B cell (primary cell): ENCODE measurements around the gene AMBN. TPM values are rescaled to one million over a fixed set of nuclear protein-coding genes. Genes with fewer than 3 reads are reported as not detected.
A peak's percentile ranks its signal among the peaks of the same experiment; 100 is the strongest.

ENCODE experiments used
- ATAC-seq: fragments of 200-7000 bp; cut with Tn5 transposase; one replicate; pipeline ENCODE4 v1.10.0; 2021; ENCODE audit warnings: low read depth, mild to moderate bottlenecking, moderate number of reproducible peaks, moderate library complexity
- CTCF ChIA-PET: fragments of 350-600 bp; sonication (Branson Sonifier 250); formaldehyde crosslinking; loops from one replicate; lab custom pipeline; 2021; ENCODE audit warnings: antibody characterized with exemption, inconsistent platforms; lab: Charles Lee
- POLR2A ChIA-PET: fragments of 350-600 bp; sonication (Branson Sonifier 250); formaldehyde crosslinking; loops from one replicate; lab custom pipeline; 2021; ENCODE audit warnings: antibody characterized with exemption; lab: Charles Lee
- DNase-seq: peaks from one replicate; pipeline ENCODE4 v3.0.0; 2013
- H2AFZ ChIP-seq: 2 replicates; pipeline ENCODE4 v1.6.1; 2012; ENCODE audit warnings: mild to moderate bottlenecking, low read depth, low read length; ENCODE audit not compliant: insufficient read depth, poor library complexity, severe bottlenecking
- H3K27ac ChIP-seq, 2 donors: 1 replicate in 1 of 2; 2 replicates in 1 of 2; pipeline ENCODE4 v1.5.1; 2012 to 2013; ENCODE audit warnings: low read length in 2 of 2, mild to moderate bottlenecking in 2 of 2, moderate library complexity in 1 of 2
- H3K27me3 ChIP-seq, 4 experiments: fragments of 200-600 bp in 1 of 4; sonication (generic) in 1 of 4; replicated peaks in 1 of 4; 1 replicate in 2 of 4; 2 replicates in 2 of 4; pipeline versions ENCODE4 v1.6.1 to v1.7.0; 2013 to 2016; ENCODE audit warnings: low read length in 3 of 4, mild to moderate bottlenecking in 2 of 4, mixed read lengths in 1 of 4, moderate library complexity in 1 of 4; ENCODE audit not compliant: insufficient read depth in 4 of 4, control insufficient read depth in 3 of 4; ENCODE audit errors: control extremely low read depth in 1 of 4
- H3K36me3 ChIP-seq, 2 experiments: replicated peaks in 1 of 2; 1 replicate in 1 of 2; 2 replicates in 1 of 2; pipeline versions ENCODE4 v1.6.1 to v1.7.1; 2013; ENCODE audit warnings: low read length in 1 of 2; ENCODE audit not compliant: insufficient read depth in 2 of 2, control insufficient read depth in 1 of 2; ENCODE audit errors: control extremely low read depth in 1 of 2, extremely low read depth in 1 of 2
- H3K4me1 ChIP-seq, 2 donors: fragments of 200-600 bp in 1 of 2; sonication (generic) in 1 of 2; 1 replicate in 1 of 2; 2 replicates in 1 of 2; pipeline versions ENCODE4 v1.5.1 to v1.6.1; 2013 to 2017; ENCODE audit warnings: low read length in 2 of 2; ENCODE audit not compliant: control insufficient read depth in 2 of 2, insufficient read depth in 2 of 2
- H3K4me2 ChIP-seq: replicated peaks from 2 replicates; pipeline ENCODE3; 2012; ENCODE audit warnings: mild to moderate bottlenecking, low read depth, low read length; ENCODE audit not compliant: poor library complexity, severe bottlenecking
- H3K4me3 ChIP-seq, 5 experiments: fragments of 200-600 bp in 1 of 5; sonication (generic) in 1 of 5; 1 replicate in 3 of 5; 2 replicates in 2 of 5; pipeline versions ENCODE4 v1.5.1 to v1.7.0; 2011 to 2016; ENCODE audit warnings: low read length in 4 of 5, mild to moderate bottlenecking in 4 of 5, low read depth in 2 of 5, control low read depth in 1 of 5, moderate library complexity in 1 of 5; ENCODE audit not compliant: insufficient read depth in 1 of 5; ENCODE audit errors: control extremely low read depth in 1 of 5, extremely low read depth in 1 of 5
- H3K79me2 ChIP-seq: fragments of 200-600 bp; sonication (generic); one replicate; pipeline ENCODE4 v1.6.0; 2016; ENCODE audit warnings: low read length; ENCODE audit not compliant: control insufficient read depth, insufficient read depth
- H3K9ac ChIP-seq: fragments of 200-600 bp; sonication (generic); 2 replicates; pipeline ENCODE4 v1.6.1; 2017; ENCODE audit warnings: mild to moderate bottlenecking, low read length, moderate library complexity
- H3K9me3 ChIP-seq, 3 donors: one replicate each; pipeline versions ENCODE4 v1.6.1 to v1.7.1; 2013; ENCODE audit warnings: low read length in 2 of 3; ENCODE audit not compliant: control insufficient read depth in 2 of 3, insufficient read depth in 1 of 3; ENCODE audit errors: control extremely low read depth in 1 of 3
- H4K20me1 ChIP-seq: 2 replicates; pipeline ENCODE4 v1.6.0; 2012; ENCODE audit warnings: mild to moderate bottlenecking, low read length; ENCODE audit not compliant: insufficient read depth, control insufficient read depth, poor library complexity, severe bottlenecking
- H3K27ac Mint-ChIP-seq: one replicate; pipeline ENCODE4 v1.8.0; 2021; ENCODE audit warnings: mixed read lengths
- H3K27me3 Mint-ChIP-seq: one replicate; pipeline ENCODE4 v1.8.0; 2021; ENCODE audit warnings: mixed read lengths
- H3K4me1 Mint-ChIP-seq: one replicate; pipeline ENCODE4 v1.8.0; 2021; ENCODE audit warnings: mixed read lengths
- H3K4me3 Mint-ChIP-seq: one replicate; pipeline ENCODE4 v1.8.0; 2021; ENCODE audit warnings: mixed read lengths
- H3K9me3 Mint-ChIP-seq: one replicate; pipeline ENCODE4 v1.8.0; 2022; ENCODE audit warnings: mixed read lengths; ENCODE audit not compliant: insufficient read depth
- CTCF ChIP-seq: fragments of 200-600 bp; IDR thresholded peaks from one replicate; pipeline ENCODE4 v1.8.0; 2022; ENCODE audit warnings: antibody characterized with exemption, mild to moderate bottlenecking
- EZH2 ChIP-seq: IDR thresholded peaks from 2 replicates; pipeline ENCODE4 v1.6.1; 2012; ENCODE audit warnings: borderline replicate concordance, low read depth, mild to moderate bottlenecking, moderate library complexity, low read length; ENCODE audit not compliant: insufficient read depth, poor library complexity, severe bottlenecking
- WGBS: methylation state at CpG from one replicate; pipeline ENCODE4 v1.1.5; 2013; ENCODE audit warnings: missing lambda C conversion rate; ENCODE audit not compliant: insufficient coverage; 5-methylcytosine and 5-hydroxymethylcytosine counted together
- intact Hi-C: fragments of 100-400 bp; cut with micrococcal nuclease; formaldehyde crosslinking; loops from one replicate; pipeline ENCODE4 v1.10.0; 2022
- polyA plus RNA-seq: library from polyadenylated mRNA; depleted of rRNA; stranded (reverse); fragments of >200 nt; gene quantifications from 2 replicates; pipeline ENCODE4 v1.2.3, GENCODE V29; 2012
- total RNA-seq, 2 donors: library from RNA; stranded (reverse); fragments of 120-200 nt in 1 of 2; gene quantifications; 1 replicate in 1 of 2; 2 replicates in 1 of 2; pipeline versions ENCODE4 v1.2.3 to v1.2.4, GENCODE V29; 2013 to 2022

The AMBN gene
- total and polyA plus RNA-seq, 2 donors (not counting 1 experiment from before 2014, with no cell fraction given) = not detected

GRCh38 chr4:70559924-70560323 lies 32.1 kb upstream of the AMBN start:
- Mint-ChIP-seq H3K4me1 (peaks cover 9% of the 10 kb centered on the region), H3K27me3 (no peaks in the 10 kb centered on the region), H3K27ac (no peak overlapping the region), H3K9me3 (no peaks in the 10 kb centered on the region), H3K4me3 (no peak overlapping the region)
- H3K4me3 ChIP-seq = no peak overlapping the region
- TF ChIP-seq CTCF (no peak), EZH2 (no peak)
- DNase-seq = no peak
- POLR2A ChIA-PET = no interaction called here
- ATAC-seq = no peak
- H4K20me1 ChIP-seq = no peaks in the 10 kb centered on the region
- H3K9ac ChIP-seq = no peak overlapping the region
- no peaks in the 10 kb centered on the region for H3K9me3 ChIP-seq
- H3K79me2 ChIP-seq = no peaks in the 10 kb centered on the region
- H3K36me3 ChIP-seq = no peaks in the 10 kb centered on the region
- CTCF ChIA-PET = no interaction called here
- intact Hi-C loops = no loop called here
- H3K27me3 ChIP-seq = no peaks in the 10 kb centered on the region
- peak overlapping the region; percentile 53 for H2AFZ ChIP-seq
- H3K4me1 ChIP-seq = no peaks in the 10 kb centered on the region
- no peak overlapping the region for H3K4me2 ChIP-seq
- WGBS = no CpG with 5 or more reads among the region's 1 CpG
- H3K27ac ChIP-seq = no peak overlapping the region

- peaks cover 4% of the 10 kb centered on the region for H3K27me3 Mint-ChIP-seq
- no peak overlapping the region for H3K4me3 ChIP-seq
- whole genome bisulfite sequencing = 96% methylated on average over 5 of the region's 8 CpGs
- DNase-seq = no peak
- H3K27ac Mint-ChIP-seq = no peak overlapping the region
- no peak overlapping the region for H2AFZ ChIP-seq
- intact Hi-C loops = no loop called here
- H3K4me2 ChIP-seq = no peak overlapping the region
- TF ChIP-seq EZH2 = no peak
- H3K9ac ChIP-seq = no peak overlapping the region
- no peak overlapping the region for H3K4me3 Mint-ChIP-seq
- H3K4me1 Mint-ChIP-seq = peaks cover 3% of the 10 kb centered on the region
- no peaks in the 10 kb centered on the region for H3K27me3 ChIP-seq
- H3K9me3 ChIP-seq = peaks cover 0 to 1% (median 0%) of the 10 kb centered on the region in 3 donors
- no peaks in the 10 kb centered on the region for H3K4me1 ChIP-seq
- no peak for ATAC-seq
- peaks cover 2% of the 10 kb centered on the region for H3K9me3 Mint-ChIP-seq
- ChIA-PET CTCF (no interaction called here), POLR2A (no interaction called here)
- H3K27ac ChIP-seq = no peak overlapping the region
- no peaks in the 10 kb centered on the region for H3K79me2 ChIP-seq
- no peaks in the 10 kb centered on the region for H3K36me3 ChIP-seq
- no peaks in the 10 kb centered on the region for H4K20me1 ChIP-seq
Measured at GRCh38 chr4:70564033-70564432, 28.0 kb upstream of the AMBN start.
